GM12878 (cell line): Measurements from ENCODE around the gene GTF2F2. TPM values are rescaled to one million over a fixed set of nuclear protein-coding genes. Genes with fewer than 3 reads are reported as not detected.
A peak's percentile ranks its signal among the peaks of the same experiment; 100 is the strongest.

ENCODE experiments used
- CTCF ChIP-seq, 3 experiments: IDR thresholded peaks in 2 of 3; conservative IDR thresholded peaks in 1 of 3; 2 replicates each; pipeline ENCODE4 v1.5.1; 2011; ENCODE audit warnings: low read depth in 3 of 3, low read length in 3 of 3, mild to moderate bottlenecking in 3 of 3, control low read depth in 2 of 3, moderate library complexity in 2 of 3, inconsistent platforms in 1 of 3, mixed read lengths in 1 of 3; ENCODE audit not compliant: control insufficient read depth in 2 of 3, insufficient read depth in 1 of 3; ENCODE audit errors: extremely low read depth in 1 of 3
- ETV6 ChIP-seq, 2 experiments: fragments of 450-650 bp in 1 of 2; IDR thresholded peaks in 1 of 2; conservative IDR thresholded peaks in 1 of 2; 2 replicates each; pipeline ENCODE4 v1.6.1; 2014; ENCODE audit warnings: antibody characterized with exemption in 1 of 2, borderline replicate concordance in 1 of 2, low read depth in 1 of 2, mild to moderate bottlenecking in 1 of 2, moderate library complexity in 1 of 2
- HCFC1 ChIP-seq: fragments of 150-350 bp; IDR thresholded peaks from 2 replicates; pipeline ENCODE4 v1.6.1; 2014; ENCODE audit warnings: low read length
- PAX5 ChIP-seq: IDR thresholded peaks from 2 replicates; pipeline ENCODE4 v1.6.1; 2011; ENCODE audit warnings: low read depth, low read length, borderline replicate concordance
- RAD51 ChIP-seq: fragments of 450-650 bp; IDR thresholded peaks from 2 replicates; pipeline ENCODE4 v1.6.1; 2016; ENCODE audit warnings: moderate library complexity, mild to moderate bottlenecking, inconsistent platforms
- polyA plus RNA-seq, 11 experiments: library from polyadenylated mRNA; depleted of rRNA in 4 of 11; unstranded in 6 of 11; stranded (reverse) in 5 of 11; fragments of >200 nt; fragmentation: Nextera tagmentation in 4 of 11; fragmentation: Illumina TruSeq in 1 of 11; extraction: Ambion mirVana in 4 of 11; extraction: Trizol in 1 of 11; gene quantifications; 1 replicate in 1 of 11; 2 replicates in 10 of 11; pipeline versions ENCODE4 v1.2.1 to v1.2.3, GENCODE V29; 2011 to 2016; ENCODE audit warnings: inconsistent platforms in 2 of 11, missing spikeins in 2 of 11, low read depth in 1 of 11
- total RNA-seq, 4 experiments: library from RNA; depleted of rRNA in 3 of 4; stranded (reverse); fragments of >200 nt in 3 of 4; fragmentation: Illumina TruSeq in 1 of 4; extraction: Trizol in 1 of 4; gene quantifications; 2 replicates each; pipeline versions ENCODE4 v1.2.1 to v1.2.3, GENCODE V29; 2013 to 2021
- TF ChIP-seq, protein P1 (sequence below): fragments of 150-350 bp; IDR thresholded peaks from 2 replicates; pipeline ENCODE4 v1.6.1; 2016; ENCODE audit warnings: low read depth, low read length
- TF ChIP-seq, protein P2 (sequence below): fragments of 450-650 bp; IDR thresholded peaks from 2 replicates; pipeline ENCODE4 v1.6.1; 2016; ENCODE audit warnings: mild to moderate bottlenecking

The GTF2F2 gene
- total and polyA plus RNA-seq, 10 of the 15 experiments (the other 5 are each of a cell fraction or from before 2014, with no cell fraction given): 14.5 to 30.8 (median 22.6) TPM

GRCh38 chr13:45119991-45120864 lies at the start of gene GTF2F2 (continued):
- no peak for TF ChIP-seq CTCF (IDR thresholded peaks at IDR 0.05 in 2 of 3, conservative IDR thresholded peaks at IDR 0.05 in 1 of 3; ENCODE audit: control insufficient read depth in 2 of 3, extremely low read depth in 1 of 3, insufficient read depth in 1 of 3, low read depth in 3 of 3, low read length in 3 of 3)
- TF ChIP-seq, protein P1, sequence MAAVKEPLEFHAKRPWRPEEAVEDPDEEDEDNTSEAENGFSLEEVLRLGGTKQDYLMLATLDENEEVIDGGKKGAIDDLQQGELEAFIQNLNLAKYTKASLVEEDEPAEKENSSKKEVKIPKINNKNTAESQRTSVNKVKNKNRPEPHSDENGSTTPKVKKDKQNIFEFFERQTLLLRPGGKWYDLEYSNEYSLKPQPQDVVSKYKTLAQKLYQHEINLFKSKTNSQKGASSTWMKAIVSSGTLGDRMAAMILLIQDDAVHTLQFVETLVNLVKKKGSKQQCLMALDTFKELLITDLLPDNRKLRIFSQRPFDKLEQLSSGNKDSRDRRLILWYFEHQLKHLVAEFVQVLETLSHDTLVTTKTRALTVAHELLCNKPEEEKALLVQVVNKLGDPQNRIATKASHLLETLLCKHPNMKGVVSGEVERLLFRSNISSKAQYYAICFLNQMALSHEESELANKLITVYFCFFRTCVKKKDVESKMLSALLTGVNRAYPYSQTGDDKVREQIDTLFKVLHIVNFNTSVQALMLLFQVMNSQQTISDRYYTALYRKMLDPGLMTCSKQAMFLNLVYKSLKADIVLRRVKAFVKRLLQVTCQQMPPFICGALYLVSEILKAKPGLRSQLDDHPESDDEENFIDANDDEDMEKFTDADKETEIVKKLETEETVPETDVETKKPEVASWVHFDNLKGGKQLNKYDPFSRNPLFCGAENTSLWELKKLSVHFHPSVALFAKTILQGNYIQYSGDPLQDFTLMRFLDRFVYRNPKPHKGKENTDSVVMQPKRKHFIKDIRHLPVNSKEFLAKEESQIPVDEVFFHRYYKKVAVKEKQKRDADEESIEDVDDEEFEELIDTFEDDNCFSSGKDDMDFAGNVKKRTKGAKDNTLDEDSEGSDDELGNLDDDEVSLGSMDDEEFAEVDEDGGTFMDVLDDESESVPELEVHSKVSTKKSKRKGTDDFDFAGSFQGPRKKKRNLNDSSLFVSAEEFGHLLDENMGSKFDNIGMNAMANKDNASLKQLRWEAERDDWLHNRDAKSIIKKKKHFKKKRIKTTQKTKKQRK: no peak
- no peak for TF ChIP-seq PAX5
- TF ChIP-seq RAD51: no peak
- TF ChIP-seq, protein P2, sequence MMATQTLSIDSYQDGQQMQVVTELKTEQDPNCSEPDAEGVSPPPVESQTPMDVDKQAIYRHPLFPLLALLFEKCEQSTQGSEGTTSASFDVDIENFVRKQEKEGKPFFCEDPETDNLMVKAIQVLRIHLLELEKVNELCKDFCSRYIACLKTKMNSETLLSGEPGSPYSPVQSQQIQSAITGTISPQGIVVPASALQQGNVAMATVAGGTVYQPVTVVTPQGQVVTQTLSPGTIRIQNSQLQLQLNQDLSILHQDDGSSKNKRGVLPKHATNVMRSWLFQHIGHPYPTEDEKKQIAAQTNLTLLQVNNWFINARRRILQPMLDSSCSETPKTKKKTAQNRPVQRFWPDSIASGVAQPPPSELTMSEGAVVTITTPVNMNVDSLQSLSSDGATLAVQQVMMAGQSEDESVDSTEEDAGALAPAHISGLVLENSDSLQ: no peak
- peak; percentile 62 for TF ChIP-seq HCFC1
- no peak for TF ChIP-seq ETV6 (conservative IDR thresholded peaks at IDR 0.05 in 1 of 2, IDR thresholded peaks at IDR 0.05 in 1 of 2; ENCODE audit: borderline replicate concordance in 1 of 2, low read depth in 1 of 2)
